Measurements from ENCODE around the gene HRH4. TPM values are rescaled to one million over a fixed set of nuclear protein-coding genes. Genes with fewer than 3 reads are reported as not detected.

HRH4 gene
- total and polyA plus RNA-seq, 7 donors: 0.04 to 0.21 (median 0.08) TPM; not detected in 3

- TF ChIP-seq CTCF (IDR thresholded peaks at IDR 0.05): no peak
- no peak for ATAC-seq
- Histone ChIP-seq H3K9me3 (no peaks in the 10 kb centered on the region), H3K4me3 (no peak overlapping the region), H3K4me1 (no peaks in the 10 kb centered on the region), H3K36me3 (ENCODE audit: insufficient read depth in 1 of 2, low read depth in 1 of 2) (no peaks in the 10 kb centered on the region), H3K27ac (no peak overlapping the region), H3K27me3 (ENCODE audit: insufficient read depth in 3 of 3, low read length in 2 of 3) (peaks cover 0 to 71% (median 7%) of the 10 kb centered on the region in 3 donors)
- DNase-seq: no peak
- intact Hi-C loops (cut with DNase I): no loop called here
- WGBS, 3 donors: 73 to 82% (median 81%) methylated on average over 4 of the region's 4 CpGs
These were observed 39.9 kb upstream of the HRH4 start for GRCh38 chr18:24420551-24420950.

GRCh38 chr18:24421831-24422230 lies 38.6 kb upstream of the HRH4 start:
- intact Hi-C loops (cut with DNase I): no loop called here
- no peak for DNase-seq
- 82 to 92% (median 89%) methylated on average over 1 of the region's 1 CpG for WGBS, 3 donors
- H3K36me3 ChIP-seq (ENCODE audit: insufficient read depth in 1 of 2, low read depth in 1 of 2): no peaks in the 10 kb centered on the region
- ATAC-seq: no peak
- no peaks in the 10 kb centered on the region for H3K9me3 ChIP-seq
- H3K4me3 ChIP-seq: no peak overlapping the region
- TF ChIP-seq CTCF (IDR thresholded peaks at IDR 0.05): no peak
- H3K27me3 ChIP-seq (ENCODE audit: insufficient read depth in 3 of 3, low read length in 2 of 3): peaks cover 0 to 71% (median 7%) of the 10 kb centered on the region in 3 donors
- H3K27ac ChIP-seq: no peak overlapping the region
- no peaks in the 10 kb centered on the region for H3K4me1 ChIP-seq

DNA sequence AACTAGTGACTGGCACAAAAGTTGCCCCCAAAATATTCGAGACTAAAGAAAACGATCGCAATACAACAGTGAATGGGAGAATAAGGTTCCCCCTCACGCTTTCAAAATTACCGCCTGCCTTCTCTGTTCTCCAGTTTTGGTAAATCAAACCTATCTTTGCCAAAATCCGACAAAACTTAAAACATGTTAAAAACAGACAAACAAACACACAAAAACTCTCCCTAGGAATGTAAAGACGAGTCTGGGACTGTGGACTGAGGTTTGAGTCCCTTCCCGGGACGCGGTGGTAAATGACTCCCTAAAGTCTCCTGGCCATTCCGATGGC lies 34.4 kb upstream of the HRH4 start:
- intact Hi-C loops (cut with DNase I): no loop called here
- Histone ChIP-seq H3K4me1 (no peaks in the 10 kb centered on the region), H3K27ac (peak overlapping the region; percentile 83), H3K36me3 (ENCODE audit: insufficient read depth in 1 of 2, low read depth in 1 of 2) (peaks cover 4 to 9% of the 10 kb centered on the region in 2 donors), H3K9me3 (no peaks in the 10 kb centered on the region), H3K4me3 (peak overlapping the region; percentile 96), H3K27me3 (ENCODE audit: insufficient read depth in 3 of 3, low read length in 2 of 3) (peaks cover 0 to 37% (median 3%) of the 10 kb centered on the region in 3 donors)
- DNase-seq (no peak), ATAC-seq (no peak)
- 28 to 35% (median 35%) methylated on average over 11 of the region's 11 CpGs for WGBS, 3 donors
- TF ChIP-seq CTCF (IDR thresholded peaks at IDR 0.05): no peak

DNA sequence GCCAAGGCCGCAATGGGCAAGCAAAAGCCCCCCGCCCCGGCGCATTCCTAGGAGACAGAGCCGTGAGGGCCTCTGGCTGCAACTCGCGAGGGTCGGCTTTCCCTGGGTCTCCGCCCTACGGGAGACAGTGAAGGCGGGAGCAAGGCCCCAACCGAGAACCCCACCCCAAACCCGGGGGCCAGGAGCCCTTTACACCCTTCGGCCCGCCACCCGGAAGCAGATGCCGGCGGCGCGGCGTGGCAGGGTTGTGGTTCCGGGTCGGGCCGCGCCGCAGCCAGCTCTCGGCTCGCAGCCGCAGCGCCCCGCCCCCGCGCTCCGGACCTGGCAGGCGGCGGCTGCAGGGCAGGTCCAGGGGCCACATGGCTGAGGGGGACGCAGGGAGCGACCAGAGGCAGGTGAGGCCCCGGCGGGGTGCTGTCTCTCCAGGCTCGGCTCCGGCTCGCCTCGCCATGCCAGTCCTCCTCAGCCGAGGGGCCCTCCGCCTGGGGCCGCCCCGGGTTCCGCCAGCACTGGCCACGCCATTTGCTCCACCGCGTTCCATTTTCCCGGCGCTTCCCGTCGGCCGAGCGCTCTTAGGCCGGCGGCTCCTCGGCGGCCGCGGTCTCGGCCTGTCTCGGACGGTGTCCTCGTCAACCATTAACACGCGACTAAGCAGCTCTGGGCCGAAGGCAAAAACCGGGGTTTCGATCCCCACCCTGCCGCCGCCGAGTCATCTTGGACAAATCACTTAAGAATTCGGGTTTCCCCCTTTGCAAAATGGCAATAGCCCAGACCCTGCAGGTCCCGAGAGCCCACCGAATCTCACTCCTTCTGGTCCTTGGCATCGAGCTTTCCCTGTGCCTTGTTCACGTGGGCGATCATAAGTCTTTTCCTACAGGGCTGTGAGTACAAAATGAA lies 33.8 kb upstream of the HRH4 start, which contains the start of gene IMPACT:
IMPACT (plus strand) TSS at position 273 of the 897 bp plus-strand sequence; CDS start at position 360, 87 bp downstream.
- no peaks in the 10 kb centered on the region for H3K4me1 ChIP-seq
- H3K27ac ChIP-seq: peak within 1 kb of the TSS; percentile 83
- peak within 1 kb of the TSS; percentile 96 for H3K4me3 ChIP-seq
- intact Hi-C loops (cut with DNase I): no loop called here
- 1% methylated on average over 55 to 82 of the region's 82 CpGs for WGBS, 3 donors
- ATAC-seq (peak; percentile 99 to 100 (median 99)), DNase-seq (peak; percentile 88 to 91)
- H3K36me3 ChIP-seq (ENCODE audit: insufficient read depth in 1 of 2, low read depth in 1 of 2): peaks cover 4 to 13% of the 10 kb centered on the region in 2 donors
- TF ChIP-seq CTCF (IDR thresholded peaks at IDR 0.05): no peak
- H3K27me3 ChIP-seq (ENCODE audit: insufficient read depth in 3 of 3, low read length in 2 of 3): peaks cover 0 to 37% (median 3%) of the 10 kb centered on the region in 3 donors
- no peaks in the 10 kb centered on the region for H3K9me3 ChIP-seq

All from psoas muscle (tissue), 8 donors.